K562 (cell line): ENCODE results near the gene C17orf50. TPM values are rescaled to one million over a fixed set of nuclear protein-coding genes. Genes with fewer than 3 reads are reported as not detected.

Experiments
- ATAC-seq: fragments of 200-7000 bp; cut with Tn5 transposase; 3 replicates; pipeline ENCODE4 v1.9.1; 2020; ENCODE audit warnings: moderate library complexity
- BruUV-seq: library from RNA; stranded (reverse); fragments of 400-500 nt; replicated peaks from 2 replicates; lab custom pipeline; 2021; lab: Mats Ljungman, UMichigan
- CTCF ChIA-PET: fragments of 300-600 bp; formaldehyde crosslinking; extraction: SDS; loops from one replicate; lab custom pipeline; 2021; ENCODE audit warnings: low intra/inter-chr PET ratio; lab: Yijun Ruan, JAX
- POLR2A ChIA-PET: fragments of 300-600, 350-650 bp; sonication (Branson Sonifier 250); formaldehyde crosslinking; extraction: SDS; loops from one replicate; lab custom pipeline; 2021; ENCODE audit warnings: antibody characterized with exemption, inconsistent platforms; lab: Yijun Ruan, JAX
- DNase-seq, 4 experiments: peaks; one replicate each; pipeline versions ENCODE4 v3.0.0 to v3.0.0-alpha.2; 2011 to 2018; ENCODE audit warnings: low spot score in 3 of 4, mixed read lengths in 3 of 4; ENCODE audit errors: extremely low read depth in 1 of 4
- FAIRE-seq: peaks from 2 replicates; lab custom pipeline; 2011; peaks lifted over from hg19 to GRCh38; lab: Jason Lieb, UNC
- H2AFZ ChIP-seq: 2 replicates; pipeline ENCODE4 v1.6.0; 2011; ENCODE audit warnings: low read depth, low read length, control low read depth, inconsistent platforms
- H3K27ac ChIP-seq: fragments of 200-600 bp; 3 replicates; pipeline ENCODE4 v1.8.0; 2011; ENCODE audit warnings: low read depth, mild to moderate bottlenecking, control low read depth, inconsistent platforms, low read length, moderate library complexity, mixed read lengths; ENCODE audit errors: extremely low read depth
- H3K27me3 ChIP-seq, 2 experiments: fragments of 300-600 bp in 1 of 2; 2 replicates in 1 of 2; 3 replicates in 1 of 2; pipeline versions ENCODE4 v1.6.0 to v1.8.0; 2011; ENCODE audit warnings: inconsistent platforms in 2 of 2, low read length in 2 of 2, mild to moderate bottlenecking in 1 of 2, mixed read lengths in 1 of 2, moderate library complexity in 1 of 2; ENCODE audit not compliant: control insufficient read depth in 2 of 2, insufficient read depth in 2 of 2
- H3K36me3 ChIP-seq: fragments of 300-600 bp; 3 replicates; pipeline ENCODE4 v1.8.0; 2011; ENCODE audit warnings: mild to moderate bottlenecking, low read length, inconsistent platforms; ENCODE audit not compliant: control insufficient read depth, insufficient read depth
- H3K4me1 ChIP-seq, 2 experiments: fragments of 200-600 bp in 1 of 2; replicated peaks in 1 of 2; 2 replicates in 1 of 2; 3 replicates in 1 of 2; pipeline versions ENCODE4 v1.5.1 to v1.8.0; 2011; ENCODE audit warnings: inconsistent platforms in 2 of 2, low read length in 2 of 2, mild to moderate bottlenecking in 1 of 2, mixed read lengths in 1 of 2, moderate library complexity in 1 of 2; ENCODE audit not compliant: control insufficient read depth in 2 of 2, insufficient read depth in 2 of 2
- H3K4me2 ChIP-seq: 2 replicates; pipeline ENCODE4 v1.6.1; 2011; ENCODE audit warnings: low read length, control low read depth, inconsistent platforms, mixed read lengths; ENCODE audit not compliant: insufficient read depth
- H3K4me3 ChIP-seq: fragments of 200-600 bp; sonication (generic), shearing (Covaris generic); 2 replicates; pipeline ENCODE4 v1.5.1; 2016; ENCODE audit warnings: control low read depth, inconsistent platforms
- H3K79me2 ChIP-seq: fragments of 200-600 bp; 3 replicates; pipeline ENCODE4 v1.8.0; 2011; ENCODE audit warnings: low read length, inconsistent platforms; ENCODE audit not compliant: control insufficient read depth, insufficient read depth
- H3K9ac ChIP-seq, 2 experiments: 2 replicates each; pipeline versions ENCODE4 v1.6.0 to v1.6.1; 2011; ENCODE audit warnings: low read depth in 2 of 2, low read length in 2 of 2, control low read depth in 1 of 2, inconsistent platforms in 1 of 2, mild to moderate bottlenecking in 1 of 2, mixed read lengths in 1 of 2; ENCODE audit not compliant: insufficient read depth in 1 of 2
- H3K9me1 ChIP-seq: one replicate; pipeline ENCODE4 v1.6.0; 2011; ENCODE audit warnings: inconsistent platforms, mild to moderate bottlenecking, low read length, moderate library complexity; ENCODE audit not compliant: control insufficient read depth, insufficient read depth
- H3K9me3 ChIP-seq: replicated peaks from 2 replicates; pipeline ENCODE4 v1.5.1; 2011; ENCODE audit warnings: low read depth, low read length, inconsistent platforms; ENCODE audit not compliant: control insufficient read depth, insufficient read depth
- H4K20me1 ChIP-seq: replicated peaks from 2 replicates; pipeline ENCODE4 v1.6.1; 2011; ENCODE audit warnings: low read length, inconsistent platforms, mixed read lengths; ENCODE audit not compliant: control insufficient read depth, insufficient read depth
- CHD2 ChIP-seq: IDR thresholded peaks from 2 replicates; pipeline ENCODE4 v1.6.1; 2011; ENCODE audit warnings: low read depth, low read length
- CHD4 ChIP-seq: fragments of 200-600 bp; sonication (generic); IDR thresholded peaks from 3 replicates; pipeline ENCODE4 v1.6.1; 2012; ENCODE audit warnings: low read depth, mild to moderate bottlenecking, mixed read lengths, low read length, inconsistent platforms; ENCODE audit not compliant: insufficient read depth, insufficient replicate concordance, poor library complexity, severe bottlenecking
- HDAC8 ChIP-seq: fragments of 450-650 bp; IDR thresholded peaks from 2 replicates; pipeline ENCODE4 v1.6.1; 2016; ENCODE audit warnings: mild to moderate bottlenecking, missing genetic modification characterization, moderate library complexity, missing compliant biosample characterization
- MEIS2 ChIP-seq: fragments of 450-650 bp; IDR thresholded peaks from 2 replicates; pipeline ENCODE4 v1.6.1; 2014; ENCODE audit warnings: mild to moderate bottlenecking; ENCODE audit not compliant: partially characterized antibody
- RAD21 ChIP-seq, 2 experiments: fragments of 250-450 bp in 1 of 2; fragments of 450-650 bp in 1 of 2; sonication (Bioruptor Pico) in 1 of 2; formaldehyde crosslinking in 1 of 2; IDR thresholded peaks in 1 of 2; conservative IDR thresholded peaks in 1 of 2; 2 replicates each; pipeline versions ENCODE4 v1.4.0 to v1.8.0; 2020 to 2022; ENCODE audit warnings: mild to moderate bottlenecking in 2 of 2, moderate library complexity in 1 of 2
- RBFOX2 ChIP-seq: fragments of 200-400 bp; formaldehyde crosslinking; IDR thresholded peaks from 2 replicates; pipeline ENCODE4 v1.6.1; 2017; ENCODE audit warnings: low read depth, mild to moderate bottlenecking, low read length, moderate library complexity
- SMC3 ChIP-seq: conservative IDR thresholded peaks from 2 replicates; pipeline ENCODE4 v1.6.1; 2011; ENCODE audit warnings: low read depth, low read length, improper control_type of control experiment; ENCODE audit not compliant: insufficient read depth
- ZNF3 ChIP-seq: fragments of 250-450 bp; sonication (Bioruptor Pico); IDR thresholded peaks from 2 replicates; pipeline ENCODE4 v1.5.0; 2021; ENCODE audit warnings: mild to moderate bottlenecking, moderate library complexity
- WGBS: fragments of 100-300 bp; shearing (Covaris generic); methylation state at CpG from one replicate; pipeline ENCODE4 v1.1.6; 2016; ENCODE audit warnings: low coverage, mixed read lengths; ENCODE audit not compliant: insufficient coverage; ENCODE audit errors: missing lambda C conversion rate; 5-methylcytosine and 5-hydroxymethylcytosine counted together
- in situ Hi-C: fragments of 300-500 bp; cut with MboI; formaldehyde crosslinking; loops from 4 replicates; pipeline ENCODE4 v1.15.0; 2018; ENCODE audit warnings: inconsistent platforms, mixed read lengths
- intact Hi-C: fragments of 100-400 bp; cut with micrococcal nuclease; formaldehyde crosslinking; loops from 2 replicates; pipeline ENCODE4 v1.14.2; 2022
- polyA plus RNA-seq, 8 experiments: library from polyadenylated mRNA; depleted of rRNA in 4 of 8; stranded (reverse) in 5 of 8; unstranded in 3 of 8; fragments of >200 nt; fragmentation: Nextera tagmentation in 2 of 8; fragmentation: Illumina TruSeq in 1 of 8; extraction: Ambion mirVana in 2 of 8; extraction: Trizol in 1 of 8; gene quantifications; 2 replicates each; pipeline versions ENCODE4 v1.2.1 to v1.2.3, GENCODE V29; 2011 to 2014; ENCODE audit warnings: inconsistent platforms in 1 of 8, missing spikeins in 1 of 8
- total RNA-seq, 7 experiments: library from RNA; depleted of rRNA in 6 of 7; stranded (reverse); fragments of >200 nt in 6 of 7; fragmentation: Illumina TruSeq in 2 of 7; extraction: Trizol in 2 of 7; gene quantifications; 2 replicates each; pipeline versions ENCODE4 v1.2.1 to v1.2.3, GENCODE V29; 2011 to 2021; ENCODE audit warnings: low replicate concordance in 1 of 7
- TF ChIP-seq, protein P1 (sequence below), 2 experiments: fragments of 450-650 bp; formaldehyde crosslinking in 1 of 2; IDR thresholded peaks; 2 replicates each; pipeline versions ENCODE4 v1.4.0 to v1.6.1; 2014 to 2020; ENCODE audit warnings: mild to moderate bottlenecking in 2 of 2, borderline replicate concordance in 1 of 2, low read depth in 1 of 2

The C17orf50 gene
- total and polyA plus RNA-seq, 9 of the 15 experiments (the other 6 are each of a cell fraction or from before 2014, with no cell fraction given) = not detected

DNA sequence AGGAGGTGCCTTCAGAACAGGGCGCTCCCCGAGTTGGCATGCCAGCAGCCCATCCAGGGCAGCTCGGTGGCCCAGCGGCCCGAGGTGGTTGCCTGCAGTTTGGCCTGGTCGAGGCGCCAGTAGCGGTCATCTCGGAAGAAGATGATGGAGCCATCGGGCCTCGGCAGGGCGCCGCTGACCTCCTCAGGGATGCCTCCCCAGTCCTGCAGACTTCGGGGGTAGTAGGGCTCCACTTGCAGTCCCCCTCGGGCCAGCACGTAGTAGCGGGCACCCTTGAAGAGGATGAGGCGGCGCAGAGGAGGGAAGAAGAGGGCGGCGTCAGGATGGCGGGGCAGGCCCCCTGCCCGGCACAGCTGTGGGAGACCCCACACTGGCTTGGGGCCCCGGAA, 5.8 kb downstream of the C17orf50 start (continued):
- TF ChIP-seq CHD4 = no peak

DNA sequence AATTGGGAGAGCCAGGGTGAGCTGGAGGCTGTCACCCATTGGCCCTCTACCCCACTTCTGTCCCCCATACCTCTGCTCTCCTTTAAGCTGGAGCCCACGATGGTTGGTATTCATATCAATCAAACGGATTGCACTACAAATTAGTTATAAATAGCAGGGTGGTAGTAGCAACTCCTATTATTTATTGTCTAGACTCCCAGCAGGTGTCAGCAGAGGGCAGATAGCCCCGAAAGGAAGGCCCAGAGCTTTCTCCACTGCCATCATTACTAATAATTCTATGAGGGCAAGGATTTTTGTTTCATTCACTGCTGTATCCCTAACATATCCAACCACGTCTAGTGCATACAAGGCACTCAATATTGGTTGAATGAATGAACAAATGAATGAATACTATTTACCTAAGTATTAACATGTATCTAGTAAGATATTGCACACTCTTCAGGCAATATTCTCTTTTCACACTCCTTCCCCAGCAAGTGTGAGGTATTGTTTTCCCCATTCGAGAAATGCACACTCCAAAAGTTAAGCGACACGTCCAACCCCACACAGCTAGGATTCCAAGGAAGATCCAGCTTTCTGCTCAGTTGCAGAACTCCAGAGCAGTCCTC, 6.3 kb downstream of the C17orf50 start:
- ATAC-seq (no peak), DNase-seq (peak in 2 of 4 experiments; percentile 33 to 35), FAIRE-seq (no peak)
- ChIA-PET POLR2A (interaction anchor here (0.6 to 1.4 kb wide), 4 partner anchors 10 to 42 kb away, joined by 3 to 6 read pairs (median 4); partner anchors contain the start of gene TAF15), CTCF (interaction anchor here (0.6 to 2.3 kb wide), 3 partner anchors 36 to 41 kb away, joined by 3 to 20 read pairs (median 4); no protein-coding TSS in a partner anchor)
- no peak overlapping the region for H3K27ac ChIP-seq
- peaks cover 3% of the 10 kb centered on the region for H3K9me1 ChIP-seq
- H3K27me3 ChIP-seq = peaks cover 30 to 70% of the 10 kb centered on the region in 2 experiments; a peak in 4 of 5 replicates
- intact Hi-C loops (loop anchor here (10.0 kb wide), 1 partner anchor 178 kb away; the partner anchor contains the start of gene LYZL6), in situ Hi-C loops (loop anchor here (5.0 kb wide), 1 partner anchor 40 kb away; the partner anchor contains the start of gene TAF15)
- H3K36me3 ChIP-seq = no peaks in the 10 kb centered on the region
- H4K20me1 ChIP-seq = no peaks in the 10 kb centered on the region
- H3K9me3 ChIP-seq = no peaks in the 10 kb centered on the region
- BruUV-seq = no TSS peak
- no peak overlapping the region for H2AFZ ChIP-seq
- H3K4me1 ChIP-seq = peaks cover 0 to 22% of the 10 kb centered on the region in 2 experiments; a peak in 3 of 5 replicates
- H3K79me2 ChIP-seq = no peaks in the 10 kb centered on the region
- WGBS = 2% methylated on average over 7 of the region's 7 CpGs
- H3K9ac ChIP-seq = no peak overlapping the region; a peak in 1 of 4 replicates
- H3K4me3 ChIP-seq = no peak overlapping the region
- no peak overlapping the region for H3K4me2 ChIP-seq
- 0 out of 2 replicates have a peak, but pooled peaks have one; percentile 23 for TF ChIP-seq SMC3
- TF ChIP-seq, protein P1, sequence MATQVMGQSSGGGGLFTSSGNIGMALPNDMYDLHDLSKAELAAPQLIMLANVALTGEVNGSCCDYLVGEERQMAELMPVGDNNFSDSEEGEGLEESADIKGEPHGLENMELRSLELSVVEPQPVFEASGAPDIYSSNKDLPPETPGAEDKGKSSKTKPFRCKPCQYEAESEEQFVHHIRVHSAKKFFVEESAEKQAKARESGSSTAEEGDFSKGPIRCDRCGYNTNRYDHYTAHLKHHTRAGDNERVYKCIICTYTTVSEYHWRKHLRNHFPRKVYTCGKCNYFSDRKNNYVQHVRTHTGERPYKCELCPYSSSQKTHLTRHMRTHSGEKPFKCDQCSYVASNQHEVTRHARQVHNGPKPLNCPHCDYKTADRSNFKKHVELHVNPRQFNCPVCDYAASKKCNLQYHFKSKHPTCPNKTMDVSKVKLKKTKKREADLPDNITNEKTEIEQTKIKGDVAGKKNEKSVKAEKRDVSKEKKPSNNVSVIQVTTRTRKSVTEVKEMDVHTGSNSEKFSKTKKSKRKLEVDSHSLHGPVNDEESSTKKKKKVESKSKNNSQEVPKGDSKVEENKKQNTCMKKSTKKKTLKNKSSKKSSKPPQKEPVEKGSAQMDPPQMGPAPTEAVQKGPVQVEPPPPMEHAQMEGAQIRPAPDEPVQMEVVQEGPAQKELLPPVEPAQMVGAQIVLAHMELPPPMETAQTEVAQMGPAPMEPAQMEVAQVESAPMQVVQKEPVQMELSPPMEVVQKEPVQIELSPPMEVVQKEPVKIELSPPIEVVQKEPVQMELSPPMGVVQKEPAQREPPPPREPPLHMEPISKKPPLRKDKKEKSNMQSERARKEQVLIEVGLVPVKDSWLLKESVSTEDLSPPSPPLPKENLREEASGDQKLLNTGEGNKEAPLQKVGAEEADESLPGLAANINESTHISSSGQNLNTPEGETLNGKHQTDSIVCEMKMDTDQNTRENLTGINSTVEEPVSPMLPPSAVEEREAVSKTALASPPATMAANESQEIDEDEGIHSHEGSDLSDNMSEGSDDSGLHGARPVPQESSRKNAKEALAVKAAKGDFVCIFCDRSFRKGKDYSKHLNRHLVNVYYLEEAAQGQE (IDR thresholded peaks at IDR 0.05; ENCODE audit: borderline replicate concordance) = peak; percentile 64; the same call in 1 of the 2 replicates
- TF ChIP-seq, protein P1 (CRISPR knock-in tag; IDR thresholded peaks at IDR 0.05; ENCODE audit: low read depth) = no peak
- TF ChIP-seq ZNF3 = no peak
- TF ChIP-seq RBFOX2 = no peak
- no peak for TF ChIP-seq HDAC8
- peak in 1 of 2 experiments; percentile 67; a peak in 2 of 4 replicates for TF ChIP-seq RAD21 (CRISPR knock-in tag; conservative IDR thresholded peaks at IDR 0.05 in 1 of 2, IDR thresholded peaks at IDR 0.05 in 1 of 2)
- no peak for TF ChIP-seq MEIS2
- TF ChIP-seq CHD2 = no peak
